Activated CD8-positive, alpha-beta memory T cell treated with anti-CD3 and anti-CD28 coated beads for 4 hours (primary cell): ENCODE data around the gene NDUFA11.
"Not testable (repeated sequence)": the region's sequence is repeated elsewhere in the genome, so short reads cannot be mapped to it uniquely, and the experiment has no call there.

ENCODE experiments used
- DNase-seq, 2 donors: peaks; one replicate each; pipeline ENCODE4 v3.0.0-alpha.2; 2020; ENCODE audit warnings: low read depth in 2 of 2

The NDUFA11 gene

DNA sequence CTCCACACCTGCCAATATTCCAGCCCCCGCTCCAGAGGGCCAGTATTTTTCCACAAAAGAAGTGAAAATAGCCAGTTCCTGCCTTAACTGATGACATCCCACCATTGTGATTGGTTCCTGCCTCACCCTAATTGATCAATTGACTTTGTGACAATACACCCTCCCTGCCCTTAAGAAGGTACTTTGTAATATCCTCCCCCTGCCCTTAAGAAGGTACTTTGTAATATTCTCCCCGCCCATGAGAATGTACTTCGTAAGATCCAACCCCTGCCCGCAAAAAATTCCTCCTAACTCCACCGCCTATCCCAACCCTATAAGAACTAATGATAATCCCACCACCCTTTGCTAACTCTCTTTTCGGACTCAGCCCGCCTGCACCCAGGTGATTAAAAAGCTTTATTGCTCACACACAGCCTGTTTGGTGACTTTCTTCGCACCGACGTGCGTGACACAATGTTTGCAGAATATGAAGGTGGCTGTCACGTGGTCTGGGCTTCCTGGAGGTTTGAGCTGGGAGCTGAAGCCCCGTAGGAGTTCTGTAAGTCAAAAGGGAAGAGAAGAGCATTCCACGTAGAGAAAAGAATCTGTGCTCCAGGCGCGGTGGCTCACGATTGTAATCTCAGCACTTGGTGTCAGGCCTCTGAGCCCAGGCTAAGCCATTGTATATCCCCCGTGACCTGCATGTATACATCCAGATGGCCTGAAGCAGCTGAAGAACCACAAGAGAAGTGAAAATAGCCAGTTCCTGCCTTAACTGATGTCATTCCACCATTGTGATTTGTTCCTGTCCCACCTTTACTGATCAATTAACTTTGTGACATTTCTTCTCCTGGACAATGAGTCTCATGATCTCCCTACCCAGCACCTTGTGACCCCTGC is 46.1 kb downstream of the NDUFA11 start:
- DNase-seq, result no peak

DNA sequence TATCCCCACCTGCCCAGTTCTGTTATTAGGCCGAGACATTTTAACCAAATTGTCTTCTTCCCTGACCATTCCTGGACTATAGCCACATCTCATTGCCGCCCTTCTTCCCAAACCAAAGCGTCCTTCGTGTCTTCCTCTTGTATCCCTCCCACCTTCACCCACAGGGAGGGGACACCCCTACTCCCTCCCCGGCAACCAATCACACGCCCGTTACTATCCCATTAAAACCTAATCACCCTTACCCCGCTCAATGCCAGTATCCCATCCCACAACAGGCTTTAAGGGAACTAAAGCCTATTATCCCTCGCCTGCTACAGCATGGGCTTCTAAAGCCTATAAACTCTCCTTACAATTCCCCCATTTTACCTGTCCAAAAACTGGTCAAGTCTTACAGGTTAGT is 48.4 kb downstream of the NDUFA11 start:
- DNase-seq, result not testable (repeated sequence)

DNA sequence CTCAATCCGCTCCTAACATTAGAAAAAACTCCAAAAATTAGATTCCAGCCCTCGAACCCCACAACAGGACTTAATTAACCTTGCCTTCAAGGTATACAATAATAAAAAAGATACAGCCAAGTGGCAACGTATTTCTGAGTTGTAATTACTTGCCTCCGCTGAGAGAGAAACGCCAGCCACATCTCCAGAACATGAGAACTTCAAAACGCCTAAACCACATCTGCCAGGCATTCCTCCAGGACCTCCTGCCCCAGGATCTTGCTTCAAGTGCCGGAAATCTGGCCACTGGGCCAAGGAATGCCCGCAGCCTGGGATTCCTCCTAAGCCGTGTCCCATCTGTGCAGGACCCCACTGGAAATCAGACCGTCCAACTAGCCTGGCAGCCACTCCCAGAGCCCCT is 49.5 kb downstream of the NDUFA11 start:
- not testable (repeated sequence) for DNase-seq

DNA sequence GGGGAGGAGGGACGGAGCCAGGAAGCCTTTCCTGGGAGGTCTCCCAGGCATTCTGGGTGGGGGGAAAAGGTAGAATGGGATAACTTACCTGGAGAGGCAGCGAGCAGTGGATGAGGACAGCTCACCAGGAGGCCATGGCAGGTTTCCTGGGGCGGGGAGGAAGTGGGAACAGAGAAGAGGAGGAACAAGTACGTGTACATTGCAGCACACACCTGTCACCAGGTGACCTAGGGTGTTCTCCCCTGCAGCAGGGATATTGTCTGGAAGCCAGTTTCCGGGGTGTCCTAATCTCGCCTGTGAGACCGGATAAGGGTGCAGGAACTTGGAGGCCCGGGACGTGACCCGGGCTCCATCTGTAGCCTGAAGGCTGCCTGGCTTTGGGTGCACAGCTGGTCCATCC is 52.3 kb downstream of the NDUFA11 start, which contains the start of gene FUT3:
Gene FUT3, minus strand, starts transcription at position 148 of the 400 bp plus-strand sequence.
- DNase-seq, result no peak

DNA sequence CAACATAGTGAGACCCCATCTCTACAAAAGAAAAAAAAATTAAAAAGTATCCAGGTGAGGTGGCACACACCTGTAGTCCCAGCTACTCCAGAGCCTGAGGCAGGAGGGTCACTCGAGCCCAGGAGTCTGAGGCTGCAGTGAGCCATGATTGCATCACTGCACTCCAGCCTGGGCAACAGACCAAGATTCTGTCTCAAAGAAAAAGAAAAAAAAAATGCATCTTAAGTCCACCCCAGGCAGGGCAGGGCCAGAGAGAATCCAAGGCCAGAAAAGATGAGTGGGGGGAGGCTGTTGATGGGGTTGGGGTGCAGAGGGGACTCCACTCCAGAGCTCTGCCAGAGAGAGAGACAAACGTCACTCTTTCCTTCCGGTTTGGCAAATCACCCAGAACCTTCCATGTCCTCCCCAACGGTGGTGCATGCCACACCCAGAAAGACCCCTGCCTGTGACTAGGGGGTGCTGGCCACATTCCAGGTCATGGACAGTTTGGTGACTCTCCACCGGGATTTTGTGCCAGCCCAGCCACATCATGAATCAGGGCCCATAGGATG is 52.8 kb downstream of the NDUFA11 start:
- DNase-seq, result no peak

DNA sequence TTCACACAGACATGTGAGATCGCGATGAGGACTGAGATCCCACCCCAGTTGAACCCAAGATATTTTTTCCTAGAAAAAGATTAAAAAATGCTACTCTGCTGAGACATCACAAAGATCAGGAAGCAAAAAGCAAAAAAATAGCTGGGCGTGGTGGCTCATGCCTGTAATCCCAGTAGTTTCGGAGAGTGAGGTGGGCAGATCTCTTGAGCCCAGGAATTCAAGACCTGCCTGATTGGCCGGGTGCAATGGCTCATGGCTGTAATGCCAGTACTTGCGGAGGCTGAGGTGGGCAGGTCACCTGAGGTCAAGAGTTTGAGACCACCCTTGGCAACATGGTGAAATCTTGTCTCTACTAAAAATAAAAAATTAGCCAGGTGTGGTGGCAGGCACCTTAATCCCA is 53.4 kb downstream of the NDUFA11 start:
- no peak for DNase-seq

DNA sequence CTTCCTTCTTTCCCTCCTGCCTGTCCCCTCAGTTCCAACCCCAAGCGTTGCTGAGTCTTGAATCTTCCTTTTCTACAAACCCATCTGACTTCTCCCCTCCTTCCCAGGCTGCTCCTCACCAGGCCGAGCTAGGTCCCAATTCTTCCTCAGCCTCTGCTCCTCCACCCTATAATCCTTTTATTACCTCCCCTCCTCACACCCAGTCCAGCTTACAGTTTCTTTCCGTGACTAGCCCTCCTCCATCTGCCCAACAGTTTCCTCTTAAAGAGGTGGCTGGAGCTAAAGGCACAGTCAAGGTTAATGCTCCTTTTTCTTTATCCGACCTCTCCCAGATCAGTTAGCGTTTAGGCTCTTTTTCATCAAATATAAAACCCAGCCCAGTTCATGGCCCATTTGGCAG is 55.0 kb downstream of the NDUFA11 start:
- not testable (repeated sequence) for DNase-seq

DNA sequence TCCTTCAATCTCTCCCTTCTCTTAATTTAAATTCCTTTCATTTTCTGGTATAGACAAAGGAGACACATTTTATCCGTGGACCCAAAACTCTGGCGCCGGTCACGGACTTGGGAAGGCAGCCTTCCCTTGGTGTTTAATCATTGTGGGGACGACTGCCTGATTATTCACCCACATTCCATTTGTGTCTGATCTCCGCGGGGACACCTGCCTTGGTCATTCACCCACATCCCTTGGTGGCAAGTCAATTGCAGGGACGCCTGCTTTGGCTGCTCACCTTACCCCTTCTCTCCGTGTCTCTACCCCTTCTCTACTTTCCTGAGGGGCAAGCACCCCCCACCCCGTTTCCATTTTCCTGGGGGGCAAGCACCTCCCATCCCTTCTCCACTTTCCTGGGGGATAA is 55.7 kb downstream of the NDUFA11 start:
- not testable (repeated sequence) for DNase-seq
